HG03095 (cell line): ENCODE results near the gene RAB11FIP4.

Experiments
- ATAC-seq: cut with Tn5 transposase; IDR thresholded peaks from one replicate; pipeline ENCODE4 v1.9.1; 2021; ENCODE audit warnings: moderate library complexity; ENCODE audit not compliant: unreplicated experiment

Gene RAB11FIP4

DNA sequence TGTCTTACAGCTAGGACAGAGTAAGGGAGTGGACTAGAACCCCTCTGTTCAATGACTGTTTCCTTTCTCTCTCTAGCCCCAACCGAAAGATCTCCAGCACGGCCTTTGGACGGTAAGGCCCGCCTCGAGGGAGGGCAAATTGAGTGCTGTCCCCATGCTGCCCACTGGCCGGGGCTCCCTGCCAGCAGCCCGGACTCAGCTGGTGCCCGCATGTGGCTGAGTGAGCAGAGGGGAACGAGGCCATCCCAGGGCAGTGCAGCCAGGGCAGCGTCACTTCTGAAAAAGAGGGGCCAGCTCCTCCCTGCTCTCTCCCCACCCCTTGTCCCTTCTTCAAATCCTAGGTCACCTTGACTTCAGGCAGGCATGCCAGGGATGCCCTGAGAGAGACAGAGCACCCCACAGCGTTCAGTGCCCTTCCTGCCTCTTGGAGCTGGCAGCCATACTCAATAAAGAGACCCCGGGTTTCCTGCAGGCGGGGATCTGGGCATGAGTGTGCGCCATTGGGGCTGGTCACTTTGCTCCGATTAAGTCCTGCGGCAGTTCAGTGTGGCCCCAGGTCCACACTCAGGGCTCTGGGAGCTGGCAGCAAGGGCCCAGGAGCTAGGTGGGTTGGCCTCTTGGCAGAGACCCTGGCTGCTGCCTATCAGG is 130.9 kb downstream of the RAB11FIP4 start:
- ATAC-seq, result no peak

- no peak for ATAC-seq
These were observed 131.6 kb downstream of the RAB11FIP4 start for GRCh38 chr17:31522987-31523495.

GRCh38 chr17:31523862-31524730 is 132.6 kb downstream of the RAB11FIP4 start:
- no peak for ATAC-seq

GRCh38 chr17:31524926-31525800 is 133.7 kb downstream of the RAB11FIP4 start:
- no peak for ATAC-seq

GRCh38 chr17:31525801-31526549 is 134.5 kb downstream of the RAB11FIP4 start:
- no peak for ATAC-seq

GRCh38 chr17:31527606-31528005 is 136.1 kb downstream of the RAB11FIP4 start:
- no peak for ATAC-seq

- no peak for ATAC-seq
These were observed 136.9 kb downstream of the RAB11FIP4 start for GRCh38 chr17:31528291-31528874.

DNA sequence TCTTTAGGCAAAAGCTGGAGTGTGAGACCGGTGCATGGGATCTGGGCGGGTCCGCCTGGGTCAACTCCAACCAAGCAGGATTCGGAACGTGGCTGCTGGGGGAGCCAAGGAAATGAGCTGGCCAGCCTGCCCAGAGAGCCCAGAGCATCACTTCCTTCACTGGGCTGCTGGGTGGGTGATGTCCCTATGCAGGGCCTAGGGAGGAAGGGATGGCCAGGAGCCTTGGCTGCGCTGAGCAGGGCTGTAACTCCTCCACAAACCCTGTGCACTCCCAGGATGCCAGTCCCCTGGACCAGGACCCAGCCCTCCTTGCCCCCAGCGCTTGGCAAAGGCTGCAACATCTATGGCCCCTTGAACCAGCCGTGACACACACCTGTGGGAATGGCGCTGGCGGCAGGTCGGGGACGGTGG is 138.4 kb downstream of the RAB11FIP4 start:
- ATAC-seq, result no peak

DNA sequence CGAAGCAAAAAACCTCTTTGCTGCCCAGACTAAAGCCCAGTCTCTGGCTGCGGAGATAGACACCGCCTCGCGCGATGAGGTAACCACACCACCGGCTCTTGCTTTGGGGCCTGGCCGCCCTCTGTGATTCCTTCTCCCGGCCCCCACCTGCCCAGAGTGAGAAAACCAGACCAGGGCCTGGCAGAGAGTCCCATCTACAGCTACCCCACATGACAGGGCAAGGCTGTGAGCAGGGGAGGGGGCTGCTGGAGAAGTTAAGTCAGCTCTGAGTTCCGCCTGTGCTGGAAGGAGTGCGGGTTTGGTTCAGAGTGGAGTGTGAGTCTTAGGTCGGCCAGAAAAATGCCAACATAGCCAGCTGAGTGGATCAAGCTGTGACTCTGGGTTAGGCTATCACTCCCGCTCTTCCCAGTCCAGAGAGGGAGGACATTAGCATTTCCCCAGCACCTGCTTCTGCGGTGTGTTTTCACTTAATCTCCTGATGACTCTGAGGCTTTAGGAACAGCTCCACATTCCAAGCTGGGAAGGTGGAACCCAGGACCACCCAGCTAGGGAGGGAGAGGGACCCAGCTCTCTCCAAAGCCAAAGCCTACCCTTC is 139.0 kb downstream of the RAB11FIP4 start:
- no peak for ATAC-seq

DNA sequence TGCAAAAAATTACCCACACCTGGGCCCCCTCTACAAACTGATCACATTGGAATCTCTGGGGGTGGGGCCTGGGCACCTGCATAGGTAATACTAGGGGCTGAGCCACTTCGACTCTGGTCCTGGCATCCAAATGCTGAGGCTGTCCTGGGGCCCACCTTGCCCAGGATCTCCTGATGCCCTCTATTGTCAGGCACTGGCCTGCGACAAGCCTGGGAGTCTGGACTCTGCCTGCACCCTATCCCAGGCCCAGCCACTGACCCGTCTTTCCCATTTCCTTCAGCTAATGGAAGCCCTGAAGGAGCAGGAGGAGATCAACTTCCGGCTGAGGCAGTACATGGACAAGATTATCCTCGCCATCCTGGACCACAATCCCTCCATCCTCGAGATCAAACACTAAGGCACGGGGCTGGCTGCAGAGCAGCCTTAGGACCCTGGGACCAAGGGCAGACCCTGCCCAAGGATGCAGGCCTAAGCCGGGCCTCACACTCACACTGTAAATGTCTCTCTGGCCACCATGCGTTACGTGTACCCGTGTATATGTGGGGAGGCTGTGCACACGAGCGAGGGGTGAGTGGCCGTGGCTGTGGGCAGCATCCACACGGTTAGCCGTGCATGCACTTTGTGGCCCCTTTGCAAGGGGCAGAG is 140.0 kb downstream of the RAB11FIP4 start:
- ATAC-seq, result no peak

DNA sequence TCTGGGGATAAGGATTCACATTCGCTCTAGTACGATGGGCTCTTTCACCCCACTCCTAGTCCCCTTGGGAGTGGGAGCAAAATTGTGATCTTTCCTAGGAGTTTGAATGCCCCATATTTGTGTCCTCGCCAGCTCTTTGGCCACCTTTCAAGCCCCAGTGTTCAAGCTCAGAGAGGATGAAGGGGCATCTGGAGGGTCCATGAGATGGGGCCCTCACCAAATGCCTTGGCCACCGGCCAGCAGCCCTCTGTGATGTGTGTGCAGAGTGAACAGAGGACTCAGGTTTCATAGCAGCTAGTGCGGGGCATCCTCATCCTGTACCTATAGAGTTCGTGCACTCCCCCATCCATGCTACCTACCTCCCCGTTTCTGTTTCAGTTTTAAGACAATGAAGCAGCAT is 140.6 kb downstream of the RAB11FIP4 start:
- no peak for ATAC-seq

GRCh38 chr17:31532526-31532925 is 141.1 kb downstream of the RAB11FIP4 start:
- no peak for ATAC-seq

DNA sequence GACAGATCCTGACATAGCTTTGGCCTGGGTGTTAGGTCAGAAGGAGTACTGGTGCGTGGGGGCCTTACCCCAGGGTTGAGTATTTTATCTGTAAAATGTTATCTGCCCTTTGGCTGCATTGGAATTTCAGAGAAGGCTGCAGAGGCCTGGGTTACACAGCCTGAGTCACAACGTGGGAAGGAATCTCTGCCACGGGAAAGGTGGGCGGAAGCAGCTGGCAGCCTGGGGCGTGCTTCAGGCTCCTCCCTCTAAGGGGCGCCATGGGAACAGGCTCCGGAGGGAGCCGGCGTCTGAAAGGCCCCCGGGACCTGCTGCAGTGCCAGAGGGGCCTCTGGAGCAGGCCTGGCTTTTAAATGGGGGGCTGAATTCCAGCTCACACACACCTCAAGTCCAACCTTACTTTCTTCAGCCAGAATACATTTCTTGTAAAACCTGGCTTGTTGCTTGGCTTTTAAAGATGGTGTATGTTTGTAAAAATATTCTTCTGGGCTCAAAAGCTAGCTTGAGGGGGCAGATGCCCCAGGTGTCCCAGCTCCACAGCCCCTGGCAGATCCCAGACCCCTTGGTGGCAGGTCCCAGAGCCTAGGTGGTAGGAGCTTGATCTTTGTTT is 142.2 kb downstream of the RAB11FIP4 start:
- no peak for ATAC-seq

GRCh38 chr17:31534223-31534888 is 142.9 kb downstream of the RAB11FIP4 start:
- ATAC-seq, result no peak

GRCh38 chr17:31535581-31535981 is 144.1 kb downstream of the RAB11FIP4 start:
- ATAC-seq, result peak; percentile 74

GRCh38 chr17:31536451-31536850 is 145.0 kb downstream of the RAB11FIP4 start:
- no peak for ATAC-seq

GRCh38 chr17:31537565-31538011 is 146.1 kb downstream of the RAB11FIP4 start:
- ATAC-seq, result no peak
